CD4-positive, CD25-positive, alpha-beta regulatory T cell (primary cell): Measurements from ENCODE around the gene MGAT4D. TPM values are rescaled to one million over a fixed set of nuclear protein-coding genes. Genes with fewer than 3 reads are reported as not detected.
"Not testable (repeated sequence)": the region's sequence is repeated elsewhere in the genome, so short reads cannot be mapped to it uniquely, and the experiment has no call there.

Source experiments
- ATAC-seq, 2 donors: fragments of 150-1000 bp; cut with Tn5 transposase; one replicate each; pipeline ENCODE4 v1.10.0; 2021; ENCODE audit warnings: low read depth in 2 of 2, moderate number of reproducible peaks in 2 of 2, moderate library complexity in 1 of 2
- DNase-seq, 3 donors: peaks; one replicate each; pipeline versions ENCODE4 v3.0.0 to v3.0.0-alpha.2; 2012 to 2022; ENCODE audit warnings: mixed read lengths in 1 of 3
- H3K27ac ChIP-seq: one replicate; pipeline ENCODE4 v1.7.0; 2013; ENCODE audit warnings: mild to moderate bottlenecking, low read length; ENCODE audit not compliant: insufficient read depth, poor library complexity, severe bottlenecking
- H3K27me3 ChIP-seq: one replicate; pipeline ENCODE4 v1.7.0; 2013; ENCODE audit warnings: low read length; ENCODE audit not compliant: control insufficient read depth, insufficient read depth
- H3K36me3 ChIP-seq: one replicate; pipeline ENCODE4 v1.7.0; 2013; ENCODE audit warnings: mild to moderate bottlenecking, low read length, moderate library complexity; ENCODE audit not compliant: control insufficient read depth, insufficient read depth
- H3K4me1 ChIP-seq: 2 replicates; pipeline ENCODE4 v1.7.0; 2013; ENCODE audit warnings: mild to moderate bottlenecking, low read length; ENCODE audit not compliant: insufficient read depth, control insufficient read depth, poor library complexity, severe bottlenecking
- H3K4me3 ChIP-seq: one replicate; pipeline ENCODE4 v1.7.0; 2013; ENCODE audit warnings: low read depth, mild to moderate bottlenecking, low read length, moderate library complexity
- H3K9me3 ChIP-seq, 2 experiments: 1 replicate in 1 of 2; 2 replicates in 1 of 2; pipeline ENCODE4 v1.7.0; 2013; ENCODE audit warnings: low read length in 2 of 2, mild to moderate bottlenecking in 1 of 2, moderate library complexity in 1 of 2; ENCODE audit not compliant: control insufficient read depth in 2 of 2
- H3K27ac Mint-ChIP-seq, 3 donors: one replicate each; pipeline ENCODE4 v1.8.0; 2020 to 2022; ENCODE audit warnings: mild to moderate bottlenecking in 3 of 3, mixed read lengths in 3 of 3, moderate library complexity in 2 of 3
- H3K27me3 Mint-ChIP-seq: one replicate; pipeline ENCODE4 v1.8.0; 2022; ENCODE audit warnings: mild to moderate bottlenecking, mixed read lengths
- H3K36me3 Mint-ChIP-seq: one replicate; pipeline ENCODE4 v1.8.0; 2020; ENCODE audit warnings: mixed read lengths
- H3K4me1 Mint-ChIP-seq, 4 donors: one replicate each; pipeline ENCODE4 v1.8.0; 2020 to 2022; ENCODE audit warnings: mixed read lengths in 4 of 4, mild to moderate bottlenecking in 1 of 4
- H3K4me3 Mint-ChIP-seq, 4 donors: one replicate each; pipeline ENCODE4 v1.8.0; 2020 to 2022; ENCODE audit warnings: mild to moderate bottlenecking in 4 of 4, mixed read lengths in 4 of 4, moderate library complexity in 3 of 4
- H3K9me3 Mint-ChIP-seq, 7 donors: one replicate each; pipeline ENCODE4 v1.8.0; 2020 to 2022; ENCODE audit warnings: mixed read lengths in 7 of 7, mild to moderate bottlenecking in 3 of 7, moderate library complexity in 2 of 7
- polyA plus RNA-seq, 4 donors: library from polyadenylated mRNA; unstranded; fragments of 300-500 nt; fragmentation: Illumina TruSeq; gene quantifications; one replicate each; pipeline ENCODE4 v1.2.3, GENCODE V29; 2021
- total RNA-seq: library from RNA; stranded (reverse); gene quantifications from one replicate; pipeline ENCODE4 v1.2.3, GENCODE V29; 2022

MGAT4D gene
- total and polyA plus RNA-seq, 5 donors from 2014 or later: not detected

DNA sequence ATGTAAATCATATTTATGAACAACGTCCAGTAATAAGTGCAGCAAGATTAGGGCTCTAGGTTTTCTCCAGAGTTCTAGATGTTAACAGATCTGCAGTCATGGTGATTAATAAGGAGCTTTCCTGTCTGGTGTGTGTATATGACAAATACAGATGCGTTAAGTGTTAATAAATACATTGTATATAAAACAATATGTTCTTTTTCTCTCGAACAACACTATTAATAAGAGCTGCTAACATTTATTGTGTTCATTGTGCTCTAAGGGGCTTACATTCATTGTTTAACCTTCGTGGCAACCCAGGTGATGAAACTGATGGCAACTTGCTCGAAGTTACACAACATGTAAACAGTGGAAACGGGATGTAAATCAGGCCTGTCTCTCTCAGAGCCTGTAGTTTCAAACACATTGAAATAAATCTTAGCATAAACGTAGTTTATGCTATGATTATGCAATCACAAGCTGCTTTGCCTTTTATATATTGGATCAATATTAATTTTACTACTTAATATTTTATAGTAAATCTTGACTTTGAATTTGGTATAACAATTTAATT lies 70.1 kb downstream of the MGAT4D start:
- ATAC-seq (no peak), DNase-seq (no peak)
- H3K27ac ChIP-seq: no peak overlapping the region
- H3K9me3 ChIP-seq: no peaks in the 10 kb centered on the region
- H3K36me3 Mint-ChIP-seq: no peaks in the 10 kb centered on the region
- H3K27ac Mint-ChIP-seq: no peak overlapping the region
- no peaks in the 10 kb centered on the region for H3K36me3 ChIP-seq
- H3K9me3 Mint-ChIP-seq: peaks cover 0 to 1% (median 0%) of the 10 kb centered on the region in 7 donors
- H3K4me1 ChIP-seq: peaks cover 12% of the 10 kb centered on the region
- peaks cover 63% of the 10 kb centered on the region for H3K27me3 Mint-ChIP-seq
- peaks cover 0 to 8% (median 2%) of the 10 kb centered on the region in 4 donors for H3K4me1 Mint-ChIP-seq
- H3K27me3 ChIP-seq: peaks cover 20% of the 10 kb centered on the region
- H3K4me3 ChIP-seq: no peak overlapping the region
- H3K4me3 Mint-ChIP-seq: peak overlapping the region in 3 of 4 donors; percentile 72 to 77 (median 77)

DNA sequence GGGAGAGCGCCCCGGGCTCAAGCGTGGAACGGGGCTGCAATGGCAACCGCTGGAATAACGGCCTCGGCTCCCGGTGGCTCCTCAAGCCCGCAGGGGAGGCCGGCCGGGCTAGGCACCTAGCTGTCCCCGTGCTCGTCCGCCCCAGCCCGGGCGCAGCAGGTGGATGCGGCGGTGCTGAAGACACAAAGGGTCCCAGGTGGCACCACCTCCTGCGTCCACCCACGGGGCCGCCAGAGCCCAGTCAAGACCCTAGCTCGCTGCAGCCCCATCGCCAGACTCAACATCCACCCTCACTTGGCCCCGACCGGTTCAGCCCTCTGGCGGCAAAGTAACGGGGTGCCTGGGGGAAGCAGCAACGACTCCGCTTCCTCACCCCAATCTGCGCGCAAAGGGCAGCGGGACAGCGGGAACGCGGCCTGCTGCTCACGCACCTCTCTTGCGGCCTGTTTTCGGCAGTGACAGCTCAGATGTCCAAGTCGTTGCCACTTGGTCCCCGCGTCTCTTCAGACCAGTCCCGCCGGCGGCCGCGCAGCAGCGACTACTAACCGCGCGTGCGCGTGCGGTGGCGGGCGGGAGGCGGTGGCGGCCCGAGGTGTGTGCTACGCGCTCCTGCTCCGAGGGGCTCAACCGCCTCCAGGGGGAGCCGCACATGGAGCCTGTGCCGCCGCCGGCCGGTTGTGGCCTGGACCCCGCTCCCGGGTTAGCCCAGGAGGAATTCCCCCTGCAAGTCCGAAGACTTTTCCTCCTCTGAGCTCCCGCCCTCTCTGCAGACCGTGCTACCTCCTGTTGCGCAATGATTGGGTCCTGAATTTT lies 70.8 kb downstream of the MGAT4D start, which contains the start of gene CLGN:
TSS of gene CLGN (minus strand) at position 543 of the 813 bp plus-strand sequence. CDS start 14,570 bp downstream, outside the sequence.
- no peak within 1 kb of the TSS for H3K27ac ChIP-seq
- H3K4me3 ChIP-seq: no peak within 1 kb of the TSS
- H3K4me3 Mint-ChIP-seq: peak within 1 kb of the TSS in 3 of 4 donors; percentile 72 to 77 (median 77)
- peaks cover 69% of the 10 kb centered on the region for H3K27me3 Mint-ChIP-seq
- DNase-seq (peak in 2 of 3 donors; percentile 18 to 51), ATAC-seq (peak; percentile 55 to 58)
- H3K4me1 ChIP-seq: peaks cover 12% of the 10 kb centered on the region
- H3K27me3 ChIP-seq: peaks cover 20% of the 10 kb centered on the region
- peaks cover 0 to 3% (median 0%) of the 10 kb centered on the region in 7 donors for H3K9me3 Mint-ChIP-seq
- no peaks in the 10 kb centered on the region for H3K36me3 ChIP-seq
- no peak within 1 kb of the TSS for H3K27ac Mint-ChIP-seq
- no peaks in the 10 kb centered on the region for H3K9me3 ChIP-seq
- peaks cover 0 to 8% (median 2%) of the 10 kb centered on the region in 4 donors for H3K4me1 Mint-ChIP-seq
- H3K36me3 Mint-ChIP-seq: no peaks in the 10 kb centered on the region

DNA sequence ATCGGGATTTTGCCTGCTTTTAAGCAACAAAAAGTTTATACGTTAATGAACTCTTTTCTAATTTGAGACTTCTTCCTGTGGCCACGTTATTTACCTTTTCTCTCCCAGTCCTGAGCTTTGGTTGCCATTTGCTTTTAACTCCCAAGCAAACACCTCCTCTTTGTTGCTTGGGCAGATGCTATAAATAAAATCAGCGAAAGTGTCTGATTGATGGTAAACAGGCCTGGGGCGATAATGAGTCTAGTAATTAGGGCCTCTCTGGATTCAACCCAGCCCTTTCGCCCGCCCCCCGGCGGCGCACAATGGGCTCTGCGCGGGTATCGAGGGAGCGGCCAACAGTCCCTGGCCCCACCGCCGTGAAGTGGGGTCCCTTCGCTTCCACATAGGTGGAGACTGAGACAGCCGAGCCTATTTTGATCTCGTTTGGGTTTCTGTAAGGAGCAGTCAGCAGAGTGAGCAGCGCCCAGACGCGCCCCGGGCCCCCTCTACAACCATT lies 71.4 kb downstream of the MGAT4D start:
- ATAC-seq (no peak), DNase-seq (no peak)
- peaks cover 69% of the 10 kb centered on the region for H3K27me3 Mint-ChIP-seq
- H3K27ac ChIP-seq: no peak overlapping the region
- H3K4me1 ChIP-seq: peaks cover 12% of the 10 kb centered on the region
- H3K27me3 ChIP-seq: peaks cover 20% of the 10 kb centered on the region
- H3K27ac Mint-ChIP-seq: no peak overlapping the region
- H3K9me3 ChIP-seq: no peaks in the 10 kb centered on the region
- peaks cover 0 to 3% (median 0%) of the 10 kb centered on the region in 7 donors for H3K9me3 Mint-ChIP-seq
- H3K4me1 Mint-ChIP-seq: peaks cover 0 to 8% (median 2%) of the 10 kb centered on the region in 4 donors
- H3K36me3 Mint-ChIP-seq: no peaks in the 10 kb centered on the region
- H3K4me3 ChIP-seq: no peak overlapping the region
- H3K4me3 Mint-ChIP-seq: peak overlapping the region in 2 of 4 donors; percentile 47 to 60
- H3K36me3 ChIP-seq: no peaks in the 10 kb centered on the region

GRCh38 chr4:140423106-140423505 lies 75.0 kb downstream of the MGAT4D start:
- H3K9me3 Mint-ChIP-seq: peaks cover 0 to 5% (median 0%) of the 10 kb centered on the region in 7 donors
- Histone ChIP-seq H3K36me3 (no peaks in the 10 kb centered on the region), H3K9me3 (no peaks in the 10 kb centered on the region), H3K27me3 (peaks cover 17% of the 10 kb centered on the region), H3K4me3 (no peak overlapping the region), H3K4me1 (peaks cover 12% of the 10 kb centered on the region), H3K27ac (no peak overlapping the region)
- peaks cover 49% of the 10 kb centered on the region for H3K27me3 Mint-ChIP-seq
- DNase-seq (no peak), ATAC-seq (no peak)
- no peaks in the 10 kb centered on the region for H3K36me3 Mint-ChIP-seq
- H3K4me1 Mint-ChIP-seq: peaks cover 0 to 8% (median 2%) of the 10 kb centered on the region in 4 donors
- H3K4me3 Mint-ChIP-seq: no peak overlapping the region
- no peak overlapping the region for H3K27ac Mint-ChIP-seq

DNA sequence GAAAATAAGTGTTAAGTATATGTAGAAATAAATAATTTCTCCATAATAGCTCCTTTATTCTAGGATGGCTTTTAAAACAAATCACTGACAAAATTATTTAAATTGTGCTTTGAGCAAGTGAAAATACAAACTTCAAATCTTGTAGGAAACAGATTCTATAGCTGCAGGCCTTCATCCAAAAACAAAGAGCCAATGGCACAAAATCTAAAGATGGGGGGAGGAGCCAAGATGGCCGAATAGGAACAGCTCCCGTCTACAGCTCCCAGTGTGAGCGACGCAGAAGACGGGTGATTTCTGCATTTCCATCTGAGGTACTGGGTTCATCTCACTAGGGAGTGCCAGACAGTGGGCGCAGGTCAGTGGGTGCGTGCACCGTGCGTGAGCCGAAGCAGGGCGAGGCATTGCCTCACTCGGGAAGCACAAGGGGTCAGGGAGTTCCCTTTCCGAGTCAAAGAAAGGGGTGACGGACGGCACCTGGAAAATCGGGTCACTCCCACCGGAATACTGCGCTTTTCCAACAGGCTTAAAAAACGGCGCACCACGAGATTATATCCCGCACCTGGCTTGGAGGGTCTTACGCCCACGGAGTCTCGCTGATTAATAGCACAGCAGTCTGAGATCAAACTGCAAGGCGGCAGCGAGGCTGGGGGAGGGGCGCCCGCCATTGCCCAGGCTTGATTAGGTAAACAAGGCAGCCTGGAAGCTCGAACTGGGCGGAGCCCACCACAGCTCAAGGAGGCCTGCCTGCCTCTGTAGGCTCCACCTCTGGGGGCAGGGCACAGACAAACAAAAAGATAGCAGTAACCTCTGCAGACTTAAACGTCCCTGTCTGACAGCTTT lies 84.7 kb downstream of the MGAT4D start:
- H3K4me1 ChIP-seq, H3K4me3 ChIP-seq, H3K27me3 ChIP-seq, H3K27ac Mint-ChIP-seq, H3K36me3 ChIP-seq, H3K4me3 Mint-ChIP-seq, H3K4me1 Mint-ChIP-seq, DNase-seq, H3K9me3 ChIP-seq, ATAC-seq, H3K27ac ChIP-seq, H3K36me3 Mint-ChIP-seq, H3K9me3 Mint-ChIP-seq: not testable (repeated sequence)
- H3K27me3 Mint-ChIP-seq: peaks cover 22% of the 10 kb centered on the region

DNA sequence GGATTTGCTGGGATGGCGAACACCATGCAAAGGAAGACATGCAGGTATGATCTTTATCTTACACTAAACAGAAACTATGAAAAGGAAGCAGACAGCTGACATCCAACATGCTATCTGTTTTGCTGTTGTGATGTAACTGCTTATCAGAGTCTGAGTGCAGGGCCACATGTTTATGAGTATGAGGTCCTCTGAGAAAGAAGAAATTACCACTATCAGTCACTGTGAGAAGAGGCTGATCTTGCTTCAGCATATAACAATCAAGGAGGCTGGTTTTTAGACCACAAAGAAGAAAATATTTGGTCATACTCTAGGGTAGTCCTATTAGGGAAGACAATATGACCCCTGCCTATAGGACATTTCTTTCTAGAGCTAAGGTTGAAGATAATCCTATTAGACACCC lies 89.1 kb downstream of the MGAT4D start:
- Mint-ChIP-seq H3K4me1 (no peaks in the 10 kb centered on the region), H3K9me3 (peaks cover 0 to under 1% (median 0%) of the 10 kb centered on the region in 7 donors), H3K27ac (no peak overlapping the region), H3K27me3 (peaks cover 22% of the 10 kb centered on the region), H3K36me3 (no peaks in the 10 kb centered on the region), H3K4me3 (no peak overlapping the region)
- H3K4me3 ChIP-seq: no peak overlapping the region
- ATAC-seq (no peak), DNase-seq (no peak)
- H3K4me1 ChIP-seq: no peaks in the 10 kb centered on the region
- H3K9me3 ChIP-seq: no peaks in the 10 kb centered on the region
- no peak overlapping the region for H3K27ac ChIP-seq
- no peaks in the 10 kb centered on the region for H3K36me3 ChIP-seq
- peaks cover 5% of the 10 kb centered on the region for H3K27me3 ChIP-seq

DNA sequence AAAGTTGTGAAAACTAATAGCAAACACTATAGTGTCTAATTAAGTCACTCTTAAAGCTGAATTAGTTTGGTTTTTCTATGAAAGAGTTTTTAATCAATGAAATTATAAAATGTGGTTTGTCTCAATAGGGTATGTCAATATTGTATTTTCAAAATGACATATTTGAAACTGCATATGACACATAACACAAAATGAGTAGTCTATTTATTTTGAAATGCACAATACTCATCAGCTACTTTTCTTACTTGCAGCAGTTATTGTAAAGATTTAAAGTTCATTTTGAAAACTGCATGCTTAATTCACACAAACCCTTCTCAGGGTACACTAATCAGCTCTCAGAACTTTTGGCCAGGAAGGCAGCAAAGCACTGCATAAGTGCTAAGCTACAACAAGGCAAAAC lies 91.8 kb downstream of the MGAT4D start:
- Mint-ChIP-seq H3K9me3 (peaks cover 0 to under 1% (median 0%) of the 10 kb centered on the region in 7 donors), H3K27me3 (peaks cover 18% of the 10 kb centered on the region), H3K27ac (no peak overlapping the region), H3K36me3 (no peaks in the 10 kb centered on the region), H3K4me3 (no peak overlapping the region), H3K4me1 (no peaks in the 10 kb centered on the region)
- Histone ChIP-seq H3K27me3 (peaks cover 5% of the 10 kb centered on the region), H3K4me1 (no peaks in the 10 kb centered on the region), H3K9me3 (no peaks in the 10 kb centered on the region), H3K36me3 (no peaks in the 10 kb centered on the region), H3K27ac (no peak overlapping the region), H3K4me3 (no peak overlapping the region)
- ATAC-seq (no peak), DNase-seq (no peak)
